H1 (cell line): ENCODE measurements around the gene EVPL. TPM values are rescaled to one million over a fixed set of nuclear protein-coding genes. Genes with fewer than 3 reads are reported as not detected.

Experiments
- SAP30 ChIP-seq: fragments of 300-600 bp; sonication (generic); IDR thresholded peaks from 2 replicates; pipeline ENCODE4 v1.7.1; 2012; ENCODE audit warnings: low read length, moderate library complexity, mild to moderate bottlenecking, inconsistent platforms; ENCODE audit not compliant: insufficient read depth, insufficient replicate concordance
- polyA plus RNA-seq, 7 experiments: library from polyadenylated mRNA; depleted of rRNA in 3 of 7; stranded (reverse) in 5 of 7; unstranded in 2 of 7; fragments of >200 nt in 5 of 7; fragments of 200-250 nt in 2 of 7; gene quantifications; 1 replicate in 5 of 7; 2 replicates in 1 of 7; 4 replicates in 1 of 7; pipeline versions ENCODE4 v1.2.1 to v1.2.3, GENCODE V29; 2011 to 2013; ENCODE audit warnings: missing spikeins in 2 of 7, mixed read lengths in 2 of 7
- total RNA-seq: library from RNA; stranded (reverse); fragmentation: NEBNext Ultra II Directional; extraction: Animal tissue kit (Norgen Biotek cat#: 25700); gene quantifications from 2 replicates; pipeline ENCODE4 v1.2.1, GENCODE V29; 2021

The EVPL gene
- total and polyA plus RNA-seq, 2 of the 8 experiments (the other 6 are each of a cell fraction or from before 2014, with no cell fraction given) = 0.20 to 0.99 TPM

DNA sequence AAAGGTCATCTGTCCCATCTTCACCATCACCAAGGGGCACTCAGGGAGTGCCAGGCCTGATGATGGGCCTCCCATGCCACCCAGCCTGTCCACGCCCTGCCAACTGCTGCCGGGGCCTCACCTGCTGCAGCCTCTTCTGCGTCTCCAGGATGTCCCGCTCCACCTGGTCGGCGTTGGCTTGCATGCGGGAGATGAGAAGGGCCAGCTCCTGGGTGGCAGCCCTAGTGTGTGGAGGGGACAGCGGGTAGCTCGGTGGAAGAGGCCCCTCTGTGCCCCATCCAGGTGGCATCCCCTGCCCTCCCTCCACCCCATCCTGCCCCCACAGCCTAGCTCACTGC is 3.2 kb downstream of the EVPL start (continued):
- TF ChIP-seq SAP30 = no peak
